Parathyroid adenoma (tissue), 2 donors: Measurements from ENCODE around the gene NIF3L1.

ENCODE experiments used
- H2AFZ ChIP-seq: fragments of 300-600 bp; sonication (generic); one replicate; pipeline ENCODE4 v1.7.0; 2017; ENCODE audit warnings: antibody characterized with exemption, mild to moderate bottlenecking
- H3K27ac ChIP-seq: fragments of 300-600 bp; sonication (generic); one replicate; pipeline ENCODE4 v1.7.0; 2017
- H3K27me3 ChIP-seq: fragments of 300-600 bp; sonication (generic); one replicate; pipeline ENCODE4 v1.7.0; 2017; ENCODE audit warnings: low read length; ENCODE audit not compliant: control insufficient read depth, insufficient read depth
- H3K36me3 ChIP-seq: fragments of 300-600 bp; sonication (generic); one replicate; pipeline ENCODE4 v1.7.0; 2017; ENCODE audit warnings: low read length; ENCODE audit not compliant: control insufficient read depth, insufficient read depth
- H3K4me1 ChIP-seq: fragments of 300-600 bp; sonication (generic); one replicate; pipeline ENCODE4 v1.7.0; 2017; ENCODE audit warnings: control low read depth
- H3K4me2 ChIP-seq: fragments of 300-600 bp; sonication (generic); one replicate; pipeline ENCODE4 v1.7.0; 2017; ENCODE audit warnings: low read length
- H3K4me3 ChIP-seq: fragments of 300-600 bp; sonication (generic); one replicate; pipeline ENCODE4 v1.7.0; 2017; ENCODE audit warnings: low read depth, low read length
- H3K79me2 ChIP-seq: fragments of 300-600 bp; sonication (generic); one replicate; pipeline ENCODE4 v1.7.0; 2017; ENCODE audit warnings: control low read depth
- H3K9ac ChIP-seq: fragments of 300-600 bp; sonication (generic); one replicate; pipeline ENCODE4 v1.7.0; 2017; ENCODE audit warnings: mild to moderate bottlenecking
- H3K9me3 ChIP-seq: fragments of 300-600 bp; sonication (generic); one replicate; pipeline ENCODE4 v1.7.0; 2017; ENCODE audit warnings: low read length; ENCODE audit not compliant: control insufficient read depth
- CTCF ChIP-seq: fragments of 300-600 bp; sonication (generic); IDR thresholded peaks from one replicate; pipeline ENCODE4 v1.7.0; 2017; ENCODE audit warnings: antibody characterized with exemption, mild to moderate bottlenecking
- donor health status: primary hyperparathyroidism.

Gene NIF3L1

GRCh38 chr2:200922439-200922838 is 33.3 kb downstream of the NIF3L1 start:
- Histone ChIP-seq H3K9me3 (no peaks in the 10 kb centered on the region), H3K79me2 (no peaks in the 10 kb centered on the region), H3K9ac (no peak overlapping the region), H3K27ac (no peak overlapping the region), H3K36me3 (peaks cover 3% of the 10 kb centered on the region), H3K4me1 (no peaks in the 10 kb centered on the region), H3K27me3 (no peaks in the 10 kb centered on the region), H3K4me2 (no peak overlapping the region), H2AFZ (no peak overlapping the region), H3K4me3 (no peak overlapping the region)
- no peak for TF ChIP-seq CTCF

- Histone ChIP-seq H3K4me1 (no peaks in the 10 kb centered on the region), H3K9me3 (no peaks in the 10 kb centered on the region), H3K4me2 (no peak overlapping the region), H3K4me3 (no peak overlapping the region), H3K79me2 (no peaks in the 10 kb centered on the region), H3K36me3 (no peaks in the 10 kb centered on the region), H3K9ac (no peak overlapping the region), H3K27ac (no peak overlapping the region), H3K27me3 (no peaks in the 10 kb centered on the region), H2AFZ (no peak overlapping the region)
- no peak for TF ChIP-seq CTCF
Observed at GRCh38 chr2:200929334-200930249, 40.4 kb downstream of the NIF3L1 start.

GRCh38 chr2:200930947-200931626 is 41.9 kb downstream of the NIF3L1 start:
- H3K4me1 ChIP-seq: no peaks in the 10 kb centered on the region
- no peaks in the 10 kb centered on the region for H3K36me3 ChIP-seq
- H3K27me3 ChIP-seq: no peaks in the 10 kb centered on the region
- no peak overlapping the region for H3K4me2 ChIP-seq
- no peak for TF ChIP-seq CTCF
- no peak overlapping the region for H3K9ac ChIP-seq
- no peak overlapping the region for H3K4me3 ChIP-seq
- no peak overlapping the region for H2AFZ ChIP-seq
- no peaks in the 10 kb centered on the region for H3K79me2 ChIP-seq
- H3K9me3 ChIP-seq: no peaks in the 10 kb centered on the region
- no peak overlapping the region for H3K27ac ChIP-seq

- Histone ChIP-seq H3K27me3 (no peaks in the 10 kb centered on the region), H2AFZ (no peak overlapping the region), H3K4me3 (no peak overlapping the region), H3K4me1 (no peaks in the 10 kb centered on the region), H3K36me3 (no peaks in the 10 kb centered on the region), H3K9ac (no peak overlapping the region), H3K4me2 (no peak overlapping the region), H3K79me2 (no peaks in the 10 kb centered on the region), H3K27ac (no peak overlapping the region), H3K9me3 (no peaks in the 10 kb centered on the region)
- TF ChIP-seq CTCF: no peak
Observed at GRCh38 chr2:200939832-200940231, 50.7 kb downstream of the NIF3L1 start.
